ENCODE measurements around the gene MAGI2. TPM values are rescaled to one million over a fixed set of nuclear protein-coding genes. Genes with fewer than 3 reads are reported as not detected.

MAGI2 gene
- total RNA-seq, 4 donors from 2014 or later = 0.98 to 4.8 (median 2.5) TPM

DNA sequence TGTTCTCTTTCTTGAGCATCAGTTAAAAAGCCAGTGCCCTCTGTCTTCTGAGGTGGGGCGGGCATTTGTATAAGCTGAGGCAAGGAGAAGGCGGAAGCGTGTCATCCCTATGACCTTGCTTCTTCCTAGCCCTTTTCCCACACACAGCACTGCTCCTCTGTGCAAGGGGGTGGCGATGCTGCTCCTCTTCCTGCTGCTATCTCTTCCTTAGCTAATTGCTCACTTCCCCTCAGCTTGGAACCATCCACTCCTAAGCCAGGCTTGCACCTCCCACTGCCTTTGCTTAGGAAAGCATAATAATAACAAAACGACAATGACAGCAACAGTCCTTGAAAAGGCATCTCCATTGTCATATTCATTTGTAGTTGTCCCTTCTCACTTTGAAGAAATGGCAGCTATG is 1288.0 kb downstream of the MAGI2 start:
- Histone ChIP-seq H3K4me1 (no peaks in the 10 kb centered on the region), H3K27me3 (no peaks in the 10 kb centered on the region), H3K9me3 (no peaks in the 10 kb centered on the region), H3K4me3 (no peak overlapping the region), H3K27ac (no peak overlapping the region), H3K36me3 (no peaks in the 10 kb centered on the region)
- DNase-seq (ENCODE audit: low spot score in 2 of 2) = no peak
- TF ChIP-seq CTCF (IDR thresholded peaks at IDR 0.05) (no peak), POLR2AphosphoS5 (IDR thresholded peaks at IDR 0.05) (no peak), POLR2A (IDR thresholded peaks at IDR 0.05) (no peak), EP300 (IDR thresholded peaks at IDR 0.05) (no peak)
- WGBS = 83% methylated on average over 5 of the region's 5 CpGs

DNA sequence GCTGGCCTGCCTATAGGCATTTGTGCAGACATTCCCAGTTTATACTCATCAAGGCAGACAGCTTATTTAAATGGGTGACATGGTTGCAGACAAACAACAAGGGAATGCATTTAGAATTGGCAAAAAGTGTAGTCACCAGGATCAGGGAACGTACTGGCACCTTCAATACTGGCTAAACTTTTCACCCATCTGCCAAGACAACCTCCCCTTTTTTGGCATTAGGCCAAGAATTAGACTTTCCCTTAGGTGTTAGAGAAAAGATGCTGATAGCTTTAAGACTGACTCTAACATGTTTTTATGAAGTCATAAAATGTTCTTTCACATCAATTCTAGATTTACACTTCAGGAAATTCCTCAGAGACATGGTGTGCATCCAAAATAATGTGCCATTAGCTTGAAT is 1289.0 kb downstream of the MAGI2 start:
- Histone ChIP-seq H3K27ac (no peak overlapping the region), H3K9me3 (no peaks in the 10 kb centered on the region), H3K4me3 (no peak overlapping the region), H3K4me1 (no peaks in the 10 kb centered on the region), H3K36me3 (no peaks in the 10 kb centered on the region), H3K27me3 (no peaks in the 10 kb centered on the region)
- TF ChIP-seq EP300 (IDR thresholded peaks at IDR 0.05) (no peak), CTCF (IDR thresholded peaks at IDR 0.05) (no peak), POLR2A (IDR thresholded peaks at IDR 0.05) (no peak), POLR2AphosphoS5 (IDR thresholded peaks at IDR 0.05) (no peak)
- 17% methylated on average over 1 of the region's 1 CpG for WGBS
- no peak for DNase-seq (ENCODE audit: low spot score in 2 of 2)

DNA sequence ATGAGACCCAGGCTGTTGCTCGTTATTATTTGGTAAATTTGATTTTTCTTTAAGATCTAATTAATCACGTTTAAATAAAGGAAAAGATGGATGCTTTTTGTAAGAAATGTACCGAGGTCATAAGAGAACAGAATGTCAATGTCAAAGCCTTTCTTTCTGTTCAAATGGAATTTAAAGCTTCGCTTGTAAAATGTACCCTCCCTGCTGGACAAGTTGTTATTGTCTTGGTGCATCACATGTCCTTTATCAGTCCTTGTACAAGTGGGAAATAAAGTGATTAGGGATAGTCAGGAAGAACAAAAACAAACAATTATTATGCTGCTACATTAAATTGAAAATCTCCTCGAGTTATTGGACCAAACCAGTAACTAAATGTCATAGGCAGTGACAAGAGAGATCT is 1291.7 kb downstream of the MAGI2 start:
- Histone ChIP-seq H3K36me3 (no peaks in the 10 kb centered on the region), H3K4me1 (no peaks in the 10 kb centered on the region), H3K4me3 (no peak overlapping the region), H3K27ac (no peak overlapping the region), H3K9me3 (no peaks in the 10 kb centered on the region), H3K27me3 (no peaks in the 10 kb centered on the region)
- DNase-seq (ENCODE audit: low spot score in 2 of 2) = no peak
- 76% methylated on average over 5 of the region's 5 CpGs for WGBS
- no peak for TF ChIP-seq POLR2A (IDR thresholded peaks at IDR 0.05)
- TF ChIP-seq CTCF (IDR thresholded peaks at IDR 0.05) = no peak
- no peak for TF ChIP-seq POLR2AphosphoS5 (IDR thresholded peaks at IDR 0.05)
- TF ChIP-seq EP300 (IDR thresholded peaks at IDR 0.05) = no peak

DNA sequence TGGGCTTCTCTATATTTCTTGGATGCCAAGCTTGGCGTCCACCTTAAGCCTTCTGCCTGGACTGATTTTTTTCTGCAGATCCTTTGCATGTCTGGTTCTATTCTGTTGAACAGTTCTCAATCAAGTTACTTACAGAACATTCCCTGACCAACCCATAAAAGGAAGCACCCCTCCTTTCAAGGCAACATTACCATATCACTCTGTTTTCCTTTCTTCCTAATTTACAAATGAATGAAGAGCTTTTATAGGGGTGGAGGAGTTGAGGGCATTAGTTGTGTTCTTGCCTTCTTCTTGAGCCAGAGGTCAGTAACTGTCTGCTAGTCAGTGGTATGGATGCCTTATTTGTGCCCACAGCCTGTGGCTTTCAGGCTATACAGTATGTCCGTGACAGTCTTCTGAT is 1293.9 kb downstream of the MAGI2 start:
- TF ChIP-seq EP300 (IDR thresholded peaks at IDR 0.05) (no peak), POLR2A (IDR thresholded peaks at IDR 0.05) (no peak), CTCF (IDR thresholded peaks at IDR 0.05) (no peak), POLR2AphosphoS5 (IDR thresholded peaks at IDR 0.05) (no peak)
- no peak overlapping the region for H3K27ac ChIP-seq
- no peaks in the 10 kb centered on the region for H3K27me3 ChIP-seq
- no peaks in the 10 kb centered on the region for H3K4me1 ChIP-seq
- H3K9me3 ChIP-seq = no peaks in the 10 kb centered on the region
- DNase-seq (ENCODE audit: low spot score in 2 of 2) = no peak
- no peaks in the 10 kb centered on the region for H3K36me3 ChIP-seq
- WGBS = 94% methylated on average over 2 of the region's 2 CpGs
- no peak overlapping the region for H3K4me3 ChIP-seq

GRCh38 chr7:78153285-78153684 is 1300.2 kb downstream of the MAGI2 start:
- Histone ChIP-seq H3K4me3 (no peak overlapping the region), H3K27me3 (no peaks in the 10 kb centered on the region), H3K27ac (no peak overlapping the region), H3K4me1 (peaks cover 3% of the 10 kb centered on the region), H3K9me3 (no peaks in the 10 kb centered on the region), H3K36me3 (no peaks in the 10 kb centered on the region)
- 77% methylated on average over 4 of the region's 4 CpGs for WGBS
- DNase-seq (ENCODE audit: low spot score in 2 of 2) = no peak
- no peak for TF ChIP-seq POLR2A (IDR thresholded peaks at IDR 0.05)
- TF ChIP-seq POLR2AphosphoS5 (IDR thresholded peaks at IDR 0.05) = no peak
- no peak for TF ChIP-seq CTCF (IDR thresholded peaks at IDR 0.05)
- TF ChIP-seq EP300 (IDR thresholded peaks at IDR 0.05) = no peak

All from suprapubic skin (tissue), 4 donors.